Activated CD4-positive, alpha-beta T cell treated with anti-CD3 and anti-CD28 coated beads for 36 hours (primary cell): ENCODE data around the gene KIF25. TPM values are rescaled to one million over a fixed set of nuclear protein-coding genes. Genes with fewer than 3 reads are reported as not detected.

Experiments used
- ATAC-seq: fragments of 200-7000 bp; cut with Tn5 transposase; one replicate; pipeline ENCODE4 v1.10.0; 2021; ENCODE audit warnings: mild to moderate bottlenecking, moderate library complexity
- CTCF ChIA-PET: fragments of 350-600 bp; sonication (Branson Sonifier 250); formaldehyde crosslinking; loops from one replicate; lab custom pipeline; 2021; ENCODE audit warnings: antibody characterized with exemption; lab: Charles Lee
- POLR2A ChIA-PET: fragments of 350-600 bp; sonication (Branson Sonifier 250); formaldehyde crosslinking; loops from one replicate; lab custom pipeline; 2021; ENCODE audit warnings: antibody characterized with exemption, inconsistent platforms; lab: Charles Lee
- DNase-seq: peaks from one replicate; pipeline ENCODE4 v3.0.0-alpha.2; 2020
- H3K27ac Mint-ChIP-seq: one replicate; pipeline ENCODE4 v1.8.0; 2021; ENCODE audit warnings: mixed read lengths
- H3K27me3 Mint-ChIP-seq: one replicate; pipeline ENCODE4 v1.8.0; 2021; ENCODE audit warnings: mixed read lengths
- H3K36me3 Mint-ChIP-seq: one replicate; pipeline ENCODE4 v1.8.0; 2021; ENCODE audit warnings: low read depth, mixed read lengths
- H3K4me1 Mint-ChIP-seq: one replicate; pipeline ENCODE4 v1.8.0; 2021; ENCODE audit warnings: mixed read lengths
- H3K4me3 Mint-ChIP-seq: one replicate; pipeline ENCODE4 v1.8.0; 2021; ENCODE audit warnings: mild to moderate bottlenecking, moderate library complexity, mixed read lengths
- H3K9me3 Mint-ChIP-seq: one replicate; pipeline ENCODE4 v1.8.0; 2021; ENCODE audit warnings: low read depth, mixed read lengths
- intact Hi-C, 2 experiments: fragments of 100-400 bp; cut with DNase I in 1 of 2; cut with micrococcal nuclease in 1 of 2; formaldehyde crosslinking; loops; one replicate each; pipeline versions ENCODE4 v1.14.2 to v1.15.1; 2022 to 2024; cut with DNase I, micrococcal nuclease
- total RNA-seq, 2 experiments: library from RNA; stranded (reverse); gene quantifications; one replicate each; pipeline ENCODE4 v1.2.3, GENCODE V29; 2021

Gene KIF25
- total RNA-seq, 2 experiments from 2014 or later, result not detected

DNA sequence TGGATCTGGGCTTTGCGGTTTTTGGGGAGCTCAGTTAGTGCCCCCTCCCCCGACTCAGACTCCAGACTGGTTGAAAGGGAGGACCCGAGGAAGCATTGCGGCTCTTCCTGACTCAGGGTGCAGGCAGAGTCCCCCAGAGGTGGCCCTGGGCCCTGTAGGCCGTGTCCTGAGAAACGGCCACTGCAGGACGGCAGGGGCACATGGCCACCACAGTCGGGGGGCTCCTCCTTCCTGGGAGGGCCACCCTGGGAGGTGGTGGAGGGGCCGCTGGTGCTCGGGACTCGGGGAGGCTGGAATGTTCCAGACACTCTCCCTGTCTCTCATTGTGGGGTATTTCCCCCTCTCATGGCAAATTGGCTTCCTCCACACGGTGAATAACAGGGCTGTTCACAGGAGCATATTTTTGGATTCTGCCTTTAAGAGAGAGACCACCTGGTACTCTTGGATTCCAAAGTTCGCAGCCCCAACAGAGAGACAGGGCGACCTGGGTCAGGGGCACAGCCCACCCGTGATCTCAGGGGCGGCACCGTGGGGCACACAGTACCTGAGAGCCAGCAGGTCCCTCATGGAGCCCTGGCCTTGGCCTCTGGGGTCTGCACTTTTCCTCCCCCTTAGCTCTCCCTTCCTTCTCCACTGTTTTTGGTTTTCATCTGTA lies 45.8 kb downstream of the KIF25 start:
- no peak overlapping the region for H3K27ac Mint-ChIP-seq

DNA sequence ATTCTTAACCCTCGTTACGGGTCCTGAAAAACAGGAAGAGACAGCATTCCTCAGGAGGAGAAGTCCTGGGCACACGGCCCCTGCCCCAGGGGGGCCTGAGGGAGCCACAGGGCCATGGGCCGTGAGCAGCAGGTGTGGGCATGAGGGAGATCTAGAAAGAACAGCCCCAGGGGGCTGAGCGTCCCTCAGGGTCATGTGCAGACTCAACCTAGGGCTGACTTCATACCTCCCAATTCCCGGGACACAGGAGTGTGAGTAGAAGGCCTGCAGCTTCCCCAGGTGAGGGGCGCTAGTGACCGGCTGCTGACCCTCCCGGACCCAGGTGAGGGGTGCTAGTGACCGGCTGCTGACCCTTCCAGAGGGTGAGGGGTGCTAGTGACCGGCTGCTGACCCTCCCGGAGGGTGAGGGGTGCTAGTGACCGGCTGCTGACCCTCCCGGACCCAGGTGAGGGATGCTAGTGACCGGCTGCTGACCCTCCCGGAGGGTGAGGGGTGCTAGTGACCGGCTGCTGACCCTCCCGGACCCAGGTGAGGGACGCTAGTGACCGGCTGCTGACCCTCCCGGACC lies 46.5 kb downstream of the KIF25 start:
- POLR2A ChIA-PET, result no interaction called here
- no peak overlapping the region for H3K4me3 Mint-ChIP-seq
- H3K4me1 Mint-ChIP-seq, result no peaks in the 10 kb centered on the region
- H3K9me3 Mint-ChIP-seq, result peaks cover 5% of the 10 kb centered on the region
- no peak for ATAC-seq
- CTCF ChIA-PET, result no interaction called here
- no peaks in the 10 kb centered on the region for H3K36me3 Mint-ChIP-seq
- no peak overlapping the region for H3K27ac Mint-ChIP-seq
- no peak for DNase-seq
- H3K27me3 Mint-ChIP-seq, result no peaks in the 10 kb centered on the region
- intact Hi-C loops, result no loop called here

More for the DNA sequence above, 45.8 kb downstream of the KIF25 start:
- no peaks in the 10 kb centered on the region for H3K27me3 Mint-ChIP-seq
- no peaks in the 10 kb centered on the region for H3K36me3 Mint-ChIP-seq
- intact Hi-C loops, result no loop called here
- CTCF ChIA-PET, result no interaction called here
- ATAC-seq (no peak), DNase-seq (no peak)
- H3K9me3 Mint-ChIP-seq, result peaks cover 11% of the 10 kb centered on the region
- H3K4me1 Mint-ChIP-seq, result no peaks in the 10 kb centered on the region
- POLR2A ChIA-PET, result no interaction called here
- H3K4me3 Mint-ChIP-seq, result no peak overlapping the region

DNA sequence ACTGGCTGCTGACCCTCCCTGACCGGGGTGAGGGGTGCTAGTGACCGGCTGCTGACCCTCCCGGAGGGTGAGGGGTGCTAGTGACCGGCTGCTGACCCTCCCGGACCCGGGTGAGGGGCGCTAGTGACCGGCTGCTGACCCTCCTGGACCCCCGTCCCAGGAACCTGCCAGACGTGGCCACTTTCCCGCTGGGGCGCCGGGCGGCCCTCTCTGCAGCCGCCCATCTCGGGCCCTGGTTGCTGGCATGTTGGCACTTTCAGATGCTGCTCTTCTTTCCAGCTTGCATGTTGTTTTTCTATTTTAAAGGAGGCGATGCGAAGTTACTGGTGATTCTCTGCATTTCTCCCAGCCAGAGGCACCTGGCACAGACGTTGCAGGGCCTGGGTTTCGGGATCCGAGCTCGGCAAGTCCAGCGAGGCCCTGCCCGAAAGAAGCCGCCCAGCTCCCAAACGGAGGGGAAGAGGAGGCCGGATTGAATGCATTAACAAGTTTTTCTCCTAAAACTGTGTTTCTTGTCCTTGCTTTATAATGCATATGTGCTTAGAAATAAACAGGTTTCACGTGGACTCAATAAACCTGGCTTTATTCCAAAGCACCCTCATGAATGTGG lies 47.2 kb downstream of the KIF25 start:
- ChIA-PET POLR2A (no interaction called here), CTCF (no interaction called here)
- Mint-ChIP-seq H3K27ac (no peak overlapping the region), H3K4me3 (no peak overlapping the region), H3K36me3 (no peaks in the 10 kb centered on the region), H3K9me3 (peaks cover 3% of the 10 kb centered on the region), H3K27me3 (no peaks in the 10 kb centered on the region), H3K4me1 (no peaks in the 10 kb centered on the region)
- intact Hi-C loops, result no loop called here
- ATAC-seq (no peak), DNase-seq (no peak)

DNA sequence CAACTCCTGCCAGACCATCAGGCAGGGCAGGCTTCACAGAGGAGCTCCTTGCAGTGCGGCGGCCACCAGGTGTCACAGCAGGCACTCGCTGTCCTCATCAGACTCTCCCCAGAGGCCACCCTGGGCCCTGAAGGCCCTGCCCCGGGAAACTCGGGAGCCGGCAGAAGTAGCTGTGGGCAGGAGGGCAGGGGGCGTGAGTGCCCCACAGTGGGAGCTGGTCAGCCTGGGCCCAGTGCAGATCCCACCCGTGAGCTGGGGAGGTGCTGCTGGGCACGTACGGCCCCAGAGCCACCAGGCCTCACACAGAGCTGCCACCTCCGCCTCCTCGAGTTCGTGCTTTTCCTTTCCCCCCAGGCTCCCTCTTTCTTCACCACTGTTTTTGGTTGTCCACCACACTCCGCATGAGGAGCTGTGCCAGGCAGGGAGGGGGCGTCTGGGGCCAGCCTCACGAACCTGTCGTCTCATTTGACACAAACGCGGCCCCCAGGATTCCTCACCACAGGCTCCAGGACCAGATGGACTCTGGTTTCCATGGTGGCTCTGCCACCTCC lies 47.7 kb downstream of the KIF25 start:
- Mint-ChIP-seq H3K9me3 (peaks cover 2% of the 10 kb centered on the region), H3K4me3 (no peak overlapping the region), H3K36me3 (no peaks in the 10 kb centered on the region), H3K27ac (no peak overlapping the region), H3K27me3 (no peaks in the 10 kb centered on the region), H3K4me1 (no peaks in the 10 kb centered on the region)
- DNase-seq, result no peak
- ChIA-PET CTCF (no interaction called here), POLR2A (no interaction called here)
- intact Hi-C loops, result no loop called here
- ATAC-seq, result no peak

DNA sequence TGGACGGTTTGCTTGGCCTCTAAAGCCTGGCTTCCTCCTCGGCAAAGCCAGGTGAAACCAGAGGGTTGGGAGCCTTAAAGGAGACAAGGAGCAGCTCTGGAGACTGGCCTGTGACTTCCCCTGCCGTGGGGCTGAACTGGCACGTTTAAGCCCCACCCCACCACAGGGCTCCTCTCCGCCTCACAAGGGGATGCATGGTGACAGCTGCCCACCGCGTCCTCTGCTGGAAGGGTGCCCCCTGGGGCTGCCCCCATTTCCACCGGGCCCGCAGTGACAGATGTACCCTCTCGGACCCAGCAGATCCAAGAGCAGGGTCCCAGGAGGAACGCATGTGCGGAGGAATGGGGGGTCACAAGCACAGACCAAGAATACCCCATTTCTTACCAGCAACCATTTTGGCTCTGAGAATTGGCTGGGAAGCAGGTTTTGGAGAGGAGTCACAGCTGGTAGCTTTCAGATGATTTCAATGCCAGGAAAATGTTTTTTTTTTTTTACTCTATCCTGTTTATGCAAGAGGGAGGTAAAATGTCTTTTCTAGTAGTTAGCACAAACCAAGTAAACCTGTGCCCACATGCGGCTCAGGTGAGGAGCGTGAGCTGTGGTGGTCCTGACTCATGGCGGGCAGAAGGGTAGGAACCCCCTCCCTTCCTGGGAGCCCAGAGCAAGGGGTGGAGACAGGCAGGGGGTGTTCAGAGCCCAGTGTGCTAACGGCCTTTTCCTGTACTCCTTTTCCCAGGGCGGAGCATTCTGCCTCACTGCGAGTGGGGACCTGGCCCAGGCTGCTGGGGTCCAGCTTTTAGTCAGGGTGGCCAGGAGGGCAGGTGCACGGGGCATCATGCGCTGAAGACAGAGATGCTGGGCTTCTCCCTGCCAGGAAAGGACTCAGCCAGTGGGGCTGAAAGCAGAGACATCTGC lies 48.5 kb downstream of the KIF25 start:
- ChIA-PET POLR2A (no interaction called here), CTCF (no interaction called here)
- no peak for ATAC-seq
- Mint-ChIP-seq H3K4me3 (no peak overlapping the region), H3K9me3 (no peaks in the 10 kb centered on the region), H3K36me3 (no peaks in the 10 kb centered on the region), H3K4me1 (no peaks in the 10 kb centered on the region), H3K27me3 (no peaks in the 10 kb centered on the region), H3K27ac (no peak overlapping the region)
- intact Hi-C loops, result no loop called here
- no peak for DNase-seq

DNA sequence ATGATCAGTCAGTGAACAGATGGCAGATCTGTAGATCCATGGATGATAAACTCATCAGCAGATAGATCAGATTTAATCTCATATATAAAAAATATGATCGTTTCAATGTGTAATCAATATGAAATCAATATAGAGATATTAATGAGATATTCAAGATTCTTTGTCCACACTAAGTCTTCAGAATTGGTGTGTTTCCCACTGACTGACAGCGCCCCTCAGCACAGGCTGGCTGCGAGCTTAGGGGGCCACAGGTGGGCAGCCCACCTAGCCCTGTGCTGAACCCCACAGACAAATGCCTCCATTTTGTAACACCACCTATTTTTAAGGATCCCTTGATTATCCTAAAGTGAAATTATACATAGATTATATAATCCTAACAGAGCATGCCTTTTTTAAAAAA lies 49.2 kb downstream of the KIF25 start:
- intact Hi-C loops, result no loop called here
- Mint-ChIP-seq H3K27me3 (no peaks in the 10 kb centered on the region), H3K9me3 (no peaks in the 10 kb centered on the region), H3K4me1 (no peaks in the 10 kb centered on the region), H3K36me3 (no peaks in the 10 kb centered on the region), H3K27ac (no peak overlapping the region), H3K4me3 (no peak overlapping the region)
- ChIA-PET POLR2A (no interaction called here), CTCF (no interaction called here)
- DNase-seq (no peak), ATAC-seq (no peak)

DNA sequence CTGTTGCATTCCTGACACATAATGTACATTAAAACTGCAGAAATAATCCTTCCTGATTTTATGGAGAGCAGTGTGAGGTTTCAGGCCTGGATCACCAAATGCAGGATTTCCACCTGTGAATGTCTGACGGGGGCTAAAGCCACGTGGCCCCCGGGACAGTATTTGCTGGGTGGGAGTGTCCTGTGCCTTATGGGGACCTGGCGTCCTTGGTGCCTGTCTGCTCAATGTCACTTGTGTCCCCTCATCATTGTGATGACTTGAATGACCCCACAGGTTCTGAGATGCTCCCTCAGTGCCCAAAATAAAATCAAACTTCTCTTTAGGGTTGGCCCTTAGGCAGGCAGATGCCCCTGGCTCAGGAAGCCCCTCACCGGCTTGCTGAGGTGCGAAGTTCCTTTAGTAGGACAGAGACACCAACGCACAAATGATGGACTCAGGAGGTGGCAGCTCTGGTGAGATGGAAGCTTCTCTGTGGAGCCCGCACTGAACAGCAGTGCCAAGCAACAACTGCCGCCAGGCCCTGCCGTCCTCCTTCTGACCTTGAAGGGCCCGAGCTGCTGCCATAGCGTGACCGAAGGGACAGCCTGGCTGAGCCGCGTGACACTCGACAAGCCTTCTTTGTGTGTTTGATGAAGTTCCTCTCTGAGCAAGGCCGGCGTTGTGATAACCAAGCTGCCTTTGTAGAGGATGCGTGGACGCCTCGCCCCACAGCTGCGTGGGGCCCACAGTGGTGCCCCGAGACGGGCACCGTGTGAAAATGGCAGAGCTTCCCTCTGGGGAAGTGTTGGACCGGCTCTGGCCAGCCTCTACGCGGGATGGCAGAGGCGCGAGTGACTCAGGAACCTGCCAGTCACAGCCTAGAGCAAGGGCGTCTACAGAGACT lies 50.6 kb downstream of the KIF25 start:
- H3K4me1 Mint-ChIP-seq, result no peaks in the 10 kb centered on the region
- ChIA-PET CTCF (no interaction called here), POLR2A (no interaction called here)
- H3K36me3 Mint-ChIP-seq, result no peaks in the 10 kb centered on the region
- intact Hi-C loops, result no loop called here
- no peak overlapping the region for H3K27ac Mint-ChIP-seq
- no peak for DNase-seq
- H3K9me3 Mint-ChIP-seq, result no peaks in the 10 kb centered on the region
- no peaks in the 10 kb centered on the region for H3K27me3 Mint-ChIP-seq
- ATAC-seq, result no peak
- H3K4me3 Mint-ChIP-seq, result no peak overlapping the region

DNA sequence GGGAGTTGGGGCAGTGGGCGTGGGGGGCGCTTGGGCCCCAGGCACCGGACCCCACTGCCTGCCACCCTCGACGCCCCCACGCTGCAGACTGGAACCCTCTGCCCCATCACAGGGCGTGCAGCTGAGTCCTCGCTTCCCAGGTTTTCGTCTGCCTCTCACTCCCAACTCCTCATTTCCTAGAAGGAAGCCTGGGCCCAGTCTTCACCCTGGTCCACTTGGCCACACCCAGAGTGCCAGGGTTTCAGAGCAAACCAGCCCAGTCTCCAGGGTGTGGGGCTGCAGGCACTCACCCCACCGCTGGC lies 51.2 kb downstream of the KIF25 start:
- H3K36me3 Mint-ChIP-seq, result no peaks in the 10 kb centered on the region
- no peak overlapping the region for H3K4me3 Mint-ChIP-seq
- intact Hi-C loops, result no loop called here
- ChIA-PET POLR2A (no interaction called here), CTCF (interaction anchor here (0.9 kb wide), 1 partner anchor 11 kb away, joined by 3 read pairs; no protein-coding TSS in a partner anchor)
- no peaks in the 10 kb centered on the region for H3K9me3 Mint-ChIP-seq
- no peaks in the 10 kb centered on the region for H3K4me1 Mint-ChIP-seq
- H3K27me3 Mint-ChIP-seq, result no peaks in the 10 kb centered on the region
- ATAC-seq (no peak), DNase-seq (no peak)
- H3K27ac Mint-ChIP-seq, result no peak overlapping the region

DNA sequence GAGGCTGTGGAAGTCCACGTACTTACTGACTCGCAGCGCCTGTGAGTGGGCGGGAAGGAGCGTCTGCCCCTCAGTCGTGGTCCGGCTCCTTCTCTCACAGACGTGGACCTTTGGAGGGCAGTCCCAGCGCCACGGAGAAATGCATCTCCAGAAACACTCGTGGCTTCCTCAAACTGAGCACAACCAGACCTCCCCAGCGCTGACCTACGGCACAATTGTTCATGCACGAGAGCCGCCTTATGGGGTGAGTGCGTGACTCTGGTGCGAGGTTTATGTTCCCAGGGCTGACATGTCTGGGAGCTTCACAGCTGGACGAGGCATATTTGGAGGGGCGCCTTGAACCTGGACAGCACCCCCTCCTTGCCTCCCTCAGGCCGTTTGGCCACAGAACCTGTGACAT lies 51.8 kb downstream of the KIF25 start:
- CTCF ChIA-PET, result interaction anchor here (0.9 kb wide), 1 partner anchor 10 kb away, joined by 3 read pairs; no protein-coding TSS in a partner anchor
- ATAC-seq, result no peak
- POLR2A ChIA-PET, result no interaction called here
- intact Hi-C loops, result no loop called here
- Mint-ChIP-seq H3K4me3 (no peak overlapping the region), H3K36me3 (no peaks in the 10 kb centered on the region), H3K27me3 (no peaks in the 10 kb centered on the region), H3K9me3 (no peaks in the 10 kb centered on the region), H3K27ac (no peak overlapping the region), H3K4me1 (no peaks in the 10 kb centered on the region)
- DNase-seq, result no peak

DNA sequence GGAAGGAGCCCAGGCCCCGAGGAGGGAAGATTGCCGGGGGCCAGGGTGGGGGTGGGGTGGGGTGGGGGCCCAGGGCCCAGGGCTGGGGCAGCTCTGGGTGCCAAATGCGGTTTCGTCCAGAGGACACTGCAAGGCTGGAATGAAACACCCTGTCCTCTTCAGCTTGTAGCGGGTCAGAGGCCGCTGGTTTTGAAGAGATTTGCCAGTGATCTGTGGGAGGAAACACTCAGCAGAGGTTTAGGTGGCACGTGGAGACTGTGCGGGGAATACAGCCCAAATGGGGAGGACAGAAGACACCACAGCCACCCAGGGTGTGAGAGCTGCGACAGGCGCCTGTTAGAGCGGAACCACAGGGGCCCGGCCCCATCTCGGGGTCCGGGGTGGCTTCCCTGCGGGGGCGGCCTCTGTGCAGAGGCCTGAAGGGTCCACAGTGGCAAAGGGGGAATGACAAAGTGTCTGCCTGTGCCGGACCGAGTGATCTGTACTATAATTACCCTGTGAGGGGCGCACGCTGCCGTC lies 52.3 kb downstream of the KIF25 start:
- no peak overlapping the region for H3K4me3 Mint-ChIP-seq
- no peaks in the 10 kb centered on the region for H3K4me1 Mint-ChIP-seq
- ATAC-seq (no peak), DNase-seq (no peak)
- no peak overlapping the region for H3K27ac Mint-ChIP-seq
- ChIA-PET POLR2A (no interaction called here), CTCF (no interaction called here)
- H3K36me3 Mint-ChIP-seq, result no peaks in the 10 kb centered on the region
- no peaks in the 10 kb centered on the region for H3K9me3 Mint-ChIP-seq
- intact Hi-C loops, result no loop called here
- no peaks in the 10 kb centered on the region for H3K27me3 Mint-ChIP-seq
